H9 (cell line): ENCODE measurements around the gene DAPL1. TPM values are rescaled to one million over a fixed set of nuclear protein-coding genes. Genes with fewer than 3 reads are reported as not detected.
"Not testable (repeated sequence)": the region's sequence is repeated elsewhere in the genome, so short reads cannot be mapped to it uniquely, and the experiment has no call there.

ENCODE experiments used
- DNase-seq: peaks from one replicate; pipeline ENCODE4 v3.0.0-alpha.2; 2017
- H2AFZ ChIP-seq: one replicate; pipeline ENCODE4 v1.6.1; 2013; ENCODE audit warnings: mild to moderate bottlenecking, low read length, control low read depth, moderate library complexity
- H2AK5ac ChIP-seq: 2 replicates; pipeline ENCODE4 v1.6.1; 2013; ENCODE audit warnings: low read length, control low read depth, mixed read lengths; ENCODE audit not compliant: insufficient read length
- H2BK120ac ChIP-seq: one replicate; pipeline ENCODE4 v1.6.1; 2013; ENCODE audit warnings: low read depth, mild to moderate bottlenecking, low read length, control low read depth, inconsistent platforms; ENCODE audit not compliant: poor library complexity, severe bottlenecking
- H2BK12ac ChIP-seq: 2 replicates; pipeline ENCODE4 v1.6.1; 2013; ENCODE audit warnings: low read length, control low read depth, mixed read lengths, low read depth; ENCODE audit not compliant: insufficient read length
- H2BK15ac ChIP-seq: 2 replicates; pipeline ENCODE4 v1.6.1; 2013; ENCODE audit warnings: low read depth, low read length, control low read depth
- H2BK20ac ChIP-seq: one replicate; pipeline ENCODE4 v1.6.1; 2013; ENCODE audit warnings: low read depth, mild to moderate bottlenecking, low read length, control low read depth, inconsistent platforms; ENCODE audit not compliant: poor library complexity, severe bottlenecking
- H2BK5ac ChIP-seq: 2 replicates; pipeline ENCODE4 v1.6.1; 2013; ENCODE audit warnings: low read length, control low read depth, mixed read lengths; ENCODE audit not compliant: insufficient read length
- H3K14ac ChIP-seq: 2 replicates; pipeline ENCODE4 v1.6.1; 2013; ENCODE audit warnings: low read length, control low read depth; ENCODE audit not compliant: insufficient read depth
- H3K18ac ChIP-seq: 2 replicates; pipeline ENCODE4 v1.6.1; 2013; ENCODE audit warnings: low read depth, mild to moderate bottlenecking, mixed read lengths, low read length, control low read depth; ENCODE audit not compliant: insufficient read length
- H3K23ac ChIP-seq: 2 replicates; pipeline ENCODE4 v1.6.1; 2013; ENCODE audit warnings: low read length, control low read depth, mixed read lengths, low read depth; ENCODE audit not compliant: insufficient read length
- H3K23me2 ChIP-seq: 2 replicates; pipeline ENCODE4 v1.6.1; 2013; ENCODE audit warnings: low read depth, mild to moderate bottlenecking, mixed read lengths, low read length, control low read depth; ENCODE audit not compliant: insufficient read length, poor library complexity, severe bottlenecking
- H3K27ac ChIP-seq: 2 replicates; pipeline ENCODE4 v1.5.1; 2013; ENCODE audit warnings: low read length, control low read depth, mixed read lengths, low read depth; ENCODE audit not compliant: insufficient read length
- H3K27me3 ChIP-seq: 2 replicates; pipeline ENCODE4 v1.6.1; 2013; ENCODE audit warnings: low read length, control low read depth, inconsistent platforms; ENCODE audit not compliant: insufficient read depth
- H3K4ac ChIP-seq: 2 replicates; pipeline ENCODE4 v1.6.1; 2013; ENCODE audit warnings: low read depth, mild to moderate bottlenecking, control low read depth, inconsistent platforms, low read length, moderate library complexity
- H3K4me1 ChIP-seq: 2 replicates; pipeline ENCODE4 v1.6.1; 2013; ENCODE audit warnings: low read length, control low read depth, inconsistent platforms; ENCODE audit not compliant: insufficient read depth
- H3K4me2 ChIP-seq: 2 replicates; pipeline ENCODE4 v1.6.1; 2013; ENCODE audit warnings: low read length, control low read depth, mixed read lengths; ENCODE audit not compliant: insufficient read length, insufficient read depth
- H3K56ac ChIP-seq: 2 replicates; pipeline ENCODE4 v1.6.1; 2013; ENCODE audit warnings: low read depth, mild to moderate bottlenecking, mixed read lengths, low read length, control low read depth; ENCODE audit not compliant: insufficient read length
- H3K79me1 ChIP-seq: 2 replicates; pipeline ENCODE4 v1.6.1; 2013; ENCODE audit warnings: low read depth, mild to moderate bottlenecking, moderate library complexity, low read length, control low read depth, inconsistent platforms; ENCODE audit not compliant: insufficient read depth, poor library complexity, severe bottlenecking
- H3K79me2 ChIP-seq: 2 replicates; pipeline ENCODE4 v1.6.1; 2013; ENCODE audit warnings: low read length, control low read depth, inconsistent platforms; ENCODE audit not compliant: insufficient read depth
- H3K9ac ChIP-seq: 2 replicates; pipeline ENCODE4 v1.6.1; 2013; ENCODE audit warnings: low read length, control low read depth, mixed read lengths; ENCODE audit not compliant: insufficient read length; ENCODE audit errors: extremely low read depth
- H3K9me3 ChIP-seq: one replicate; pipeline ENCODE4 v1.6.1; 2013; ENCODE audit warnings: low read depth, low read length, inconsistent platforms; ENCODE audit not compliant: control insufficient read depth
- H3T11ph ChIP-seq: one replicate; pipeline ENCODE4 v1.6.1; 2013; ENCODE audit warnings: mild to moderate bottlenecking, low read length, control low read depth, inconsistent platforms
- H4K20me1 ChIP-seq: one replicate; pipeline ENCODE4 v1.6.1; 2013; ENCODE audit not compliant: control insufficient read depth, insufficient read length, insufficient read depth
- H4K5ac ChIP-seq: 2 replicates; pipeline ENCODE4 v1.6.1; 2013; ENCODE audit warnings: low read depth, mild to moderate bottlenecking, mixed read lengths, low read length, control low read depth; ENCODE audit not compliant: insufficient read length
- H4K8ac ChIP-seq: replicated peaks from 2 replicates; pipeline ENCODE4 v1.6.1; 2013; ENCODE audit warnings: low read length, control low read depth, mixed read lengths, low read depth; ENCODE audit not compliant: insufficient read length
- H4K91ac ChIP-seq: 2 replicates; pipeline ENCODE4 v1.6.1; 2013; ENCODE audit warnings: low read depth, mild to moderate bottlenecking, moderate library complexity, mixed read lengths, low read length, control low read depth; ENCODE audit not compliant: insufficient read length
- H3K27ac Mint-ChIP-seq, 3 experiments: 2 replicates in 2 of 3; 3 replicates in 1 of 3; pipeline ENCODE4 v1.8.0; 2020 to 2021; ENCODE audit warnings: mixed read lengths in 3 of 3, mild to moderate bottlenecking in 1 of 3, moderate library complexity in 1 of 3
- H3K27me3 Mint-ChIP-seq: 2 replicates; pipeline ENCODE4 v1.8.0; 2021; ENCODE audit warnings: low read depth, mild to moderate bottlenecking, moderate library complexity, mixed read lengths
- H3K36me3 Mint-ChIP-seq, 3 experiments: 2 replicates in 2 of 3; 3 replicates in 1 of 3; pipeline ENCODE4 v1.8.0; 2020 to 2021; ENCODE audit warnings: low read depth in 3 of 3, mixed read lengths in 3 of 3; ENCODE audit not compliant: insufficient read depth in 1 of 3
- H3K4me1 Mint-ChIP-seq, 2 experiments: 2 replicates each; pipeline ENCODE4 v1.8.0; 2020; ENCODE audit warnings: mixed read lengths in 2 of 2
- H3K4me3 Mint-ChIP-seq, 2 experiments: 2 replicates in 1 of 2; 3 replicates in 1 of 2; pipeline ENCODE4 v1.8.0; 2020 to 2021; ENCODE audit warnings: mild to moderate bottlenecking in 2 of 2, mixed read lengths in 2 of 2, moderate library complexity in 1 of 2
- H3K9me3 Mint-ChIP-seq, 2 experiments: 2 replicates in 1 of 2; 3 replicates in 1 of 2; pipeline ENCODE4 v1.8.0; 2020; ENCODE audit warnings: mild to moderate bottlenecking in 2 of 2, mixed read lengths in 2 of 2, moderate library complexity in 1 of 2
- CTCF ChIP-seq: fragments of 200-600 bp; sonication (generic); conservative IDR thresholded peaks from 3 replicates; pipeline ENCODE4 v1.8.0; 2021; ENCODE audit warnings: antibody characterized with exemption, mild to moderate bottlenecking
- WGBS: extraction: QIAGEN DNeasy Blood & Tissue Kit; methylation state at CpG from one replicate; pipeline ENCODE4 v1.1.7; 2013; ENCODE audit warnings: missing lambda C conversion rate, low lambda C conversion rate, mixed read lengths; ENCODE audit not compliant: insufficient read length; ENCODE audit errors: extremely low coverage; 5-methylcytosine and 5-hydroxymethylcytosine counted together
- total RNA-seq: library from RNA; stranded (reverse); gene quantifications from 2 replicates; pipeline ENCODE4 v1.2.1, GENCODE V29; 2021

The DAPL1 gene
- total RNA-seq, 1 experiment from 2014 or later, result not detected

- not testable (repeated sequence) for H3K79me1 ChIP-seq, H3K9me3 ChIP-seq, H4K20me1 ChIP-seq, H3K9ac ChIP-seq, H4K8ac ChIP-seq, H3K4me2 ChIP-seq, H3K23me2 ChIP-seq, H2BK120ac ChIP-seq, H3K36me3 Mint-ChIP-seq, H2BK15ac ChIP-seq, H3K18ac ChIP-seq, H3K27ac ChIP-seq, H3K4ac ChIP-seq, H3K27me3 Mint-ChIP-seq, H4K91ac ChIP-seq, H3K23ac ChIP-seq, H3K79me2 ChIP-seq, H2AK5ac ChIP-seq, H3K9me3 Mint-ChIP-seq, H3T11ph ChIP-seq, H3K27ac Mint-ChIP-seq, H2BK12ac ChIP-seq, H3K27me3 ChIP-seq, H3K14ac ChIP-seq, H3K4me1 ChIP-seq, H2AFZ ChIP-seq, H4K5ac ChIP-seq, H3K4me3 Mint-ChIP-seq, H2BK5ac ChIP-seq, H3K56ac ChIP-seq, H2BK20ac ChIP-seq
- peak; percentile 50 for DNase-seq
- TF ChIP-seq CTCF, result peak; percentile 48
- WGBS, result no CpG with 5 or more reads among the region's 22 CpGs
- peaks cover 18 to 19% of the 10 kb centered on the region in 2 experiments for H3K4me1 Mint-ChIP-seq
These were observed 53.2 kb downstream of the DAPL1 start for GRCh38 chr2:158848031-158848970.

GRCh38 chr2:158860179-158860578 lies 65.1 kb downstream of the DAPL1 start:
- H2AFZ ChIP-seq, H3K27me3 ChIP-seq, H3K9ac ChIP-seq, H3K18ac ChIP-seq, H4K20me1 ChIP-seq, H3K79me2 ChIP-seq, H3K27me3 Mint-ChIP-seq, H3K4me1 Mint-ChIP-seq, H3K36me3 Mint-ChIP-seq, H2BK120ac ChIP-seq, H3K4me2 ChIP-seq, H4K91ac ChIP-seq, H2BK5ac ChIP-seq, H2AK5ac ChIP-seq, H3K4me3 Mint-ChIP-seq, H2BK20ac ChIP-seq, H2BK12ac ChIP-seq, H3K4me1 ChIP-seq, H3K9me3 Mint-ChIP-seq, H3K23ac ChIP-seq, H3K27ac Mint-ChIP-seq, H4K5ac ChIP-seq, H3T11ph ChIP-seq, H3K9me3 ChIP-seq, DNase-seq, H3K4ac ChIP-seq, H3K79me1 ChIP-seq, H4K8ac ChIP-seq, H3K27ac ChIP-seq, H3K56ac ChIP-seq, H2BK15ac ChIP-seq, H3K23me2 ChIP-seq, H3K14ac ChIP-seq: not testable (repeated sequence)
- WGBS, result no CpG with 5 or more reads among the region's 9 CpGs
